SW480 (cell line): Measurements from ENCODE around the gene AQP2.
A peak's percentile ranks its signal among the peaks of the same experiment; 100 is the strongest.

Experiments
- DNase-seq: peaks from one replicate; pipeline ENCODE4 v3.0.0-alpha.2; 2016; ENCODE audit warnings: low spot score

The AQP2 gene

DNA sequence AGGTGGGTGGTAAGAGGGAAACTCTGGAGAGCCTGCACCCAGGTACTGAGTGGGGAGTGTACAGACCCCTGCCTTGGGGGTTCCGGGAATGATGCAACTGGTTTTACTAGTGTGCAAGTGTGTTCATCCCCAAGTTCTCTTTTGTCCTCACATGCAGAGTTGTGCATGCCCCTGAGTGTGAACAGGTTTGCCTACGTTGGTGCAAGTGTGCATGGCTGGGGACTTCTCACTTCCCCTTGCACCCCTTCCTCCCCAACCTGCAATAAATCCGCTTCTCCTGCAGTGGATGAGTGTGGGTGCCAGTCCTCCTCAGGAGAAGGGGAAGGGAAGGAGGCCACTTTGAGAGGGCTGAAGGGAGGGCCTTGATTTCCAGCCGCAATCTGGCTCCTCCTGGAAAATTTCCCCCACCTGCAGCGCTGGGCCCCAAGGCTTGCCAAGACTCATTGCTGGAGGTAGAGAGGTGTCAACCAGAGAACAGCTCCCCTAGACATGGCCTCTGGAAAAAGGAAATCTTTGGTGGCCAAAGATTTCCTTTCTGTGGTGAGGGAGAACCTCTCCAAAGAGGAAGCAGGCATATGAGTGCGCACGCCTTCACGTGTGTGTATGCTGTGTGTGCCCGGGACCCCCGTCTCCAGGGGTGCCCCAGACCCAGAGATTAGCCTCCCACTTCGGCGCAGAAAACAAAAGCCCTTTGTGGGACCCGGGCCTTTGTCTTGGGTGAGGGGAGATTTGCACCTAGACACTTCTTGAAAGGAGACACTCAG is 5.5 kb downstream of the AQP2 start:
- DNase-seq, result no peak

DNA sequence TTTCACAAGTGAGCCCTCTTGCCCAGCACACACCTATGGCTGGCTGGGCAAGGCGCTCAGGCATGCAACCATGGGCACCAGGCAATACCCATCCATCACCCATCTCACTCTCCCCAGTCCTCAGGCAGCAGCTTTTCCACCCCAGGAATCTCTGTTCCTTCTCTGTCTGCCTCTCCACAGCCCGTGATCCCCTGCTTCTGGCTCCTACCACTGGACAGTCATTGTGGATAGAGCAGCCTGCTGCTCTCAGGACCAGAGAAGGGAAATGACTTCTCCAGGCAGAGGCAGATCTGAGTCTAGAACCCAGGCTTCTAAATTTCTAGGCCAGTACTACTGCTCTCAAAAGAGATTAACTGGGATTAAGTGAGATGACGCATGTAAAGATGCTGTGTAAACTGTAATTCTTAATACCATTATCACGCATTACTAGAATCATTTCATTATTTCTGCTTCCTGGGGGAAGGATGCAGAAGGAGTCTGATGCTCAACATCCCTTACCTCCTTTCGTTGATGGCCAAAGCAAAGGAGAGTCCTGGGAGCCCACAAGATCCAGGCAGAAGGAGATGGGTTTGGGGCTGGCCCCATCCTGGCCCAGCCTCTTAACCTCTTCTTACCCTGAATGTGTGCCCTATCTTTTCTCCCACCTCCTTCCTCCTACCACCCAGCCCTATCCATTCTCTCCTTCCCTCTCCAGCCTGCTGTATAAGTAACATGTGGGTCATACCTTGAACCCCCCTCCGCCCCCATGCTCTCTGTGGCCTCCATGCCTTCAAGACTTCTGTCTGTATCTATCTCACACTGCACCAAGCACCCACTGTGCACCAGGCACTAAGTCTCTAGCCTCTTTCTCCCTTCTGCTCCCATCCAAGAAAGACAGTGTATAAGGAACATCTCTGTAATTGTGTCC is 6.4 kb downstream of the AQP2 start:
- DNase-seq, result no peak

DNA sequence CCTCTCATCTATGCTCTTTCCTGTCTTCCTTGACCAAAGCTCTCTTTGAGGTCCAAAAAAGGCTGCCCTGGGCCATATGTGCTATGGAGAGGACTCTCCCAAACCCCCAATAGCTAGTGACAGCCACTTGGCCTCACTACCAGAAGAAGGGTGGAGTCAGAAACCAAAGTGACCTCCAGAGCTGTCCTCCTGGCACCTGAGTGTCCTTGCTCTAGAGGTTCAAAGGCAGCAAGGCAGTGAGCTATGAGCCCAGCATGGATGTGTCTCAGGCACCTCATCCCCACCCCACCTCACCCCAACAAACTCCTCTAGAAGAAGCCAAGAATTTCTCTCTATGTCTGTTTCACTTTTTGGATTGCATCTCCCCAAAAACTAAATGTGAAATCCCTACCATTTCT is 7.0 kb downstream of the AQP2 start:
- no peak for DNase-seq

DNA sequence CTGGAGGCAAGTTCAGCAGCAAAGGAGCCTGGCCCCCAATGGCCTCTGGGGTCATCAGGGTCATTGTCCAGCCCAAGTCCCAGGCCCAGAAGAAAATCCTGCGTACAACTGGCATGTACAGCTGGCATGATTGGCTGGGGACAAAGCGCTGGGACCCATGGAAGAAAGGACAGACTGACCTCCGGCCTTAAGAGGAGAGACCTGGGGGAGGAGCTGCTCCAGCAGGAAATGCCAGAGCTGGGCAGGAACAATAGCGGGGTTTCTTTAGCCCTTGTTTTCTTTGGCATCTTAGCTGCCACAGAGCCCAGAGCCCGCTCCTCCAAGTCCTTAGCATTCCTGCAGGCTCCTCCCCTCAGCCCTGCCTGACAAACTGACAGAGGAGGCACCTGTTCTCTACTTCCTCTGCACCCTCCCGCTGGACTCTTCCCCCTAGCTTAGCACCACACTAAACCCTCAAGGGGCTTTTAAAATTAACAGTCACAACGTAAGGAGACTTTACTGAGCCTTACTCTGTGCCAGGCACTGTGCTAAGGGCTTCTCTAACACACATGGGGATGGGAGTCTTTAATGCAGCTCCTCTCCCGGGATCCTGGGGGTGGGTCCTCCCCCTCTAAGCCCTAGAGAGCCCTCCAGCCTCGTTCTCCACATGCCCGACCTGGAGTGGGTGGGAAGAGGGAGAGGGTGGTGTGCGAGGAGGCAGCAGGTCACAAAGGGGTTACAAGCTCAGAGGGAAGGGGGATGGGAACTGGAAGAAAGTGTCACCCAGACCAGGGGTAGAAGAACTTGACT is 9.3 kb downstream of the AQP2 start:
- DNase-seq, result peak; percentile 85

DNA sequence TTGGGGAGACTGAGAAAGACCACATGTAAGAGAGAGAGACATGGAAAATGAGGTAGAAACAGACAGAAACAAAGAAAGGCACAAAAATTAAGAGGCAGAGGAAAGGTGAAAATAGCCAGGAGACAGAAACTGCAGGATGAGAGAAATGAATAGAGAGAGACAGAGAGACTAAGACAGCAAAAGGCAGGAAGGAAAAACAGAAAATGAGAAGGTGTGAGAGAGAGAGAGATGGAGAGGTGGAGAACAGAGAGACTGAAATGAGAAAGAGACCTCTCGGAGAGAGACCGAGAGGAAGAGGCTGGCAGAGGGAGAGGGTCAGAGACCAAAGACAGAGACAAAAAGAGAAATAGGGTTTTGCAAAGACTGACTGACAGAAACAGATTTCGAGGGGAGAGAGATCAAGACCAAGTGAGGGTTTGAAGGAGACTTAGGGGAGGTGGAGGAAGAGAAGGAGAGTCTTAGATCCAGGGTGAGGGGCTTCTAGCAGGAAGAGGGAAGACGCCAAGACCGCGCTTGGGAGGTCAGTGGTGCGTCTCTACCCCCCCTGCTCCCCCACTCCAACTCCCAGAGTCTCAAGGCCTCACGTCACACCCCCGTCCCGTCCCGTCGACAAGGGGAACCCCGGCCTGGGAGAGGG is 10.1 kb downstream of the AQP2 start:
- no peak for DNase-seq

DNA sequence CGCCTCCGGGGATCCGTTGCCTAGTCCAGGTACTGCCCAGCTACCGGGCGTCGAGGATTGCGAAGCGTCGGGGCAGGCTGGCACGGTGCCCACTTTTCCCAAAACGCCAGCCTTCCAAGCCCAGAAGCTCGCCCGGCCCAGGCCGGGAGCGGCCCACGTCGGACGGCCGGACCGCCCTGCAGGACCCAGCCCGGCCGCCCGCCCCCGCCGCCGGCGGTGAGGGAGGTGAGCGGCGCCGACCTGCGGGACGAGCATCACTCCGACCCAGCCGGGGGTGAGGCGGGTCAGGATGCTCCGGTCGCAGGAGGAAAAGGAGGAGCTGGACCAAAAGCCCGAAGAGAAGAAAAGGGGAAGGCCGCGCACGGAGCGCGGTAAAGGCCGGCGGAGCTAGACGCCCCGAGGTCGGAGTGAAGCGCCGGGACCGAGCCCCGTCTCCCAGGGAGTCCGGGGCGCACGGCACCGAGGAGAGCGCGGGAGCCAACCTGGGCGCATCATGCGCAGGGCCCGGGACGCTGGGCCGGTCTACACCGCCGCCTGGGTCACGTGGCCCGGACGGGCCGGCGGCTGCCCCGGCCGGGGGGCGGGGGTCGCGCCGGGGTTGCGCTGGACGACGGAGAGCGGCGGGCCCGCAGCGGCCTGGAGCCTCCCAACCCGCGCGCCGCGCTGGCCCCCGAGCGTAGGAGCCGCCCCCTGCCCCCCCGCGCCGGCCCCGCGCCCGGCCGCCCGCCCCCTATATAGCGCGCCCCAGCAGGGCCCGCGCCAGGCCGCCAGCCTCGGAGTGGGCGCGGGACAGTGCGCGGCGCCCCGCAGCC is 10.8 kb downstream of the AQP2 start, which contains the start of gene AQP5:
Gene AQP5 (plus strand): TSS at position 762 of the 812 bp plus-strand sequence. CDS start 146 bp downstream, outside the sequence.
- no peak for DNase-seq

DNA sequence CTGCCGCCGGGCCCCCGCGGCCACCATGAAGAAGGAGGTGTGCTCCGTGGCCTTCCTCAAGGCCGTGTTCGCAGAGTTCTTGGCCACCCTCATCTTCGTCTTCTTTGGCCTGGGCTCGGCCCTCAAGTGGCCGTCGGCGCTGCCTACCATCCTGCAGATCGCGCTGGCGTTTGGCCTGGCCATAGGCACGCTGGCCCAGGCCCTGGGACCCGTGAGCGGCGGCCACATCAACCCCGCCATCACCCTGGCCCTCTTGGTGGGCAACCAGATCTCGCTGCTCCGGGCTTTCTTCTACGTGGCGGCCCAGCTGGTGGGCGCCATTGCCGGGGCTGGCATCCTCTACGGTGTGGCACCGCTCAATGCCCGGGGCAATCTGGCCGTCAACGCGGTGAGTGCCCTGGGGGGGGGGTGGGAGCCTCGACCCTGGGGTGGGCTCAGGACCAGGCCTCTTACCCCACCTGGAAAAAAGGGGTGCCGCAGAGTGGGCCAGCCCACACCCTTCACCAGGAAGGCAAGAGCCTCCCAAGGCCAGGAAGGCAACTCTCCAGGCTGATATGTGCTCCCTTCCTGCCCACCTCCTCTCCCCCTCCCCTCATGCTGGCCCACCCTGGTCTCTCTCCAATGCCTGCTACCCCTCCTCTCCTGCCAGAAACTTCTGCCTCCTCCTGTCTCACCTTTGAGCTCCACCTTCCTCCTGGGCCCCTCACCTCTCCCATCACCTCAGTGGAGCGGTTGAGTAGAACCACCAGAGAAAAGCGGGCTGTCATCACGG is 11.6 kb downstream of the AQP2 start:
- no peak for DNase-seq

DNA sequence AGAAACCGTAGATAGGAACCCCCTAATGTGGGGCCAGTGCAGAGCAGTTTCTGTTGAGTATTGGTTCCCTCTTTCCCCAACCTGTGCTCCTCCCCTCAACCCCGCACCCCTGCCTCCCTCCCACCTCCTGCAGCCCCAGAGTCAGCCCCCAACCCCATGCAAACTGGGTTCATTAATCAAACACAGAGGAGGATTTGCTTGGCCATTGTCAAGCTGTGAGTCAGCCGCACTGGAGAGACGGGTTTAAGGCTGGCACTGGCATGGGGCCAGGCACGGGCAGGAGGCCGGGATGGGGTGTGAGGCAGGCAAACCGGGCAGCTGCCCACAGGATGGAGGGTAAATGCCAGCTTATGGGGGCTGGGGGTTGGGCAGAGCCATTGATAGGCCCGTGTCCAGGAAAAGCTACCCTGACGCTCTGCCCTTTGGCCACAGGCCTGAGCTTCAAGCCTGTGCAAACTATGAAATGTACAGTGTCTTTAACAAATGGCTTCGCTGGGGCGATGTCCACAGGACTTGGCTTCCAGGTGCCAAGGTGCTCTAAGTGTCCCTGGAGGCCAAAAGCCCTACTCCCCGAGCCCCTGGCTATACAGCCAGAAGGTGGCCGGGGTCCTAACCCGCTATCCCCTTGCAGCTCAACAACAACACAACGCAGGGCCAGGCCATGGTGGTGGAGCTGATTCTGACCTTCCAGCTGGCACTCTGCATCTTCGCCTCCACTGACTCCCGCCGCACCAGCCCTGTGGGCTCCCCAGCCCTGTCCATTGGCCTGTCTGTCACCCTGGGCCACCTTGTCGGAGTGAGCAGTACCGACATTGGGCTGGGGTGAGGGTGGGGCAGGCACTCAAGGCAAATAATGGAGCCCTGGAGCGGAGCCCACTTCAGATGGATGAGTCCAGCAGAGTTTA is 12.6 kb downstream of the AQP2 start:
- peak; percentile 58 for DNase-seq

DNA sequence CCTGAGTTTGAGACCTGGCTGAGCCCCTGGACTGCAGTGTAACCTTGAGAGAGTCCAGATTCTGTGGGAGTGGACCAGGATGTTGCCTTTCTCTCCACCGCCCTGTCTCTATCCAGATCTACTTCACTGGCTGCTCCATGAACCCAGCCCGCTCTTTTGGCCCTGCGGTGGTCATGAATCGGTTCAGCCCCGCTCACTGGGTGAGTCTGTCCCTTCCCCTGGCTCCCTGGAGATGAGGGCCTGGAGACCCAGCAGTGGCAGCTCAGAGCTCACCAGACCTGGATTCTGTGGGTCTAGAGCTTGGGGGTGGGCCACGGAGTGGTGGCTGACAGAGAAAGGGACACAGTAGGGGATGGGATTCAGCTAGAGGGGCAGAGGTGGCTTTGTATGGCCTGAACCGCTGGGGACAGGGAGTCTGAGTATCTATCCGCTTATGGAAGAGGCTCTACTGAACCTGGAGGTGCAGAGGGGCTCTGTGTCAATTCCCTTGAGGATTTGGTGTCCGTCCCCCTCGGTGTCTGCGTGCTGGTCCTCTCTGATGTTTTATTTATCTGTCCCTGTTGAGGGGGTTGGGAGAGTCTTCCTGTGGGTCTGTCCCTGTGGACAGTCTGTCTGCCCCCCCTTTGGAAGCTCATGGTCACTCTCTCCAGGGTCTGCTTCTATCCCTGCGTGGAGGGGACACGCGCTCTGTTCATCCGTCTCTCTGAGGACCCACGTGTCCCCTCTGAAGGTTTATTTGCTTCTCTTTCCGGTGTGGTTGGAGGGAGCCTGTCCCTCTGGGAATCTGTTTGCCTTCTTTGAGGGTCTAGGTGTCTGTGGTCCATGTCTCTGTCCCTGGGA is 13.7 kb downstream of the AQP2 start:
- DNase-seq, result no peak

DNA sequence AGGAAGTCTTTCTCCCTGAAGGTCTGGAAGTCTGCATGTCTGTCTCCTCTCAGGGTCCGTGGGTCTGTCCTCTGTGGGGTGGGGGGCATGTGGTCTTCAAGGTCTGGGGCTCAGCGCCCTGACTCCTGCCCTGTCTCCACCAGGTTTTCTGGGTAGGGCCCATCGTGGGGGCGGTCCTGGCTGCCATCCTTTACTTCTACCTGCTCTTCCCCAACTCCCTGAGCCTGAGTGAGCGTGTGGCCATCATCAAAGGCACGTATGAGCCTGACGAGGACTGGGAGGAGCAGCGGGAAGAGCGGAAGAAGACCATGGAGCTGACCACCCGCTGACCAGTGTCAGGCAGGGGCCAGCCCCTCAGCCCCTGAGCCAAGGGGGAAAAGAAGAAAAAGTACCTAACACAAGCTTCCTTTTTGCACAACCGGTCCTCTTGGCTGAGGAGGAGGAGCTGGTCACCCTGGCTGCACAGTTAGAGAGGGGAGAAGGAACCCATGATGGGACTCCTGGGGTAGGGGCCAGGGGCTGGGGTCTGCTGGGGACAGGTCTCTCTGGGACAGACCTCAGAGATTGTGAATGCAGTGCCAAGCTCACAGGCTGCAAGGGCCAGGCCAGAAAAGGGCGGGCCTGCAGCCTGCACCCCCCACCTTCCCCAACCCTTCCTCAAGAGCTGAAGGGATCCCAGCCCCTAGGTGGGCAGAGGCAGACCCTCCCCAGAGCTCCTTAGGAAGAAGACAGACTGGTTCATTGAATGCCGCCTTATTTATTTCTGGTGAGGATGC is 14.5 kb downstream of the AQP2 start:
- DNase-seq, result no peak

DNA sequence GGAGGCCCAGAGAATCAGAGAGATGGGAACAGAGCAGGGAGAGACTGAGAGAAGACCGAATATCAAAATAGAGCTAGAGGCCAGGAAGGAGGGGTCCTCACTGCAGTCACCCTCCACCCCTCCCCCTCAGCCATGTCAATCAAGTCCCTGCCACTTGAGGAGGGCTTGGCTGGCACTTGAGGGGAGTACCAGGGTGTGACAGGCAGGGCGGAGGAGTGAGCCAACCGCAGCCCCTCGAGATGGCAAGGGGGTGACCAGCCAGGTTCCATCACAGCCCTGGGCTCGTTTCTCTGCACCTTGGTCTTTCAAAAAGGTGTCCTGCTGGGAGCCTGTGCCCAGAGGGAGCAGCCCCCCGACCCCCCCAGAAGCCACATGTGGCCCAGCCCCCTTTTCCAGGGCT is 15.3 kb downstream of the AQP2 start:
- DNase-seq, result no peak

DNA sequence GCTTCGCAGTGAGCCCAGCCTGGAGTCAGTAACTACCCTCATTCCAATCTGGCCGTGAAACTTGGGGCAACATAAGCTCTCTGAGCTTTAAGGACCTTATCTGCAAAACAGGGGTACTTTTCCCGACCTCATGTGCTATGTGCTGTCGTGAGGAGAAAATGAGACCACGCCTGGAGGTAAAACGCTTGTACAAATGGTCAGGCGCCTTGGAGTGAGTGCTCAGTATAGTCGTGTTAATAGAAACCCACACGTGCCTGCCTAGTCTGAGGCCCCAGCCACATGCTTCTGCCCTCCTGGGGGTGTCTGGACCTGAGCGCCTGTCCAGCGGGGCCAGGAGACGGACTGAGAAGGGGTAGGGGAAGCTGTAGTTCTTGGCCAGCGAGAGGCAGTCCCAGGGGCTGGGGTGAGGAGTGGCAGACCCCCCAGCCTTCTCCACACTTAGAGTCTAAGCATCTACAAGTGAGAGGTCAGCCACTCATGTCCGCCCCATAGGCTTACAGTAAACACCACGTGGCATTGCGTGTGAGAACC is 16.0 kb downstream of the AQP2 start:
- DNase-seq, result no peak

DNA sequence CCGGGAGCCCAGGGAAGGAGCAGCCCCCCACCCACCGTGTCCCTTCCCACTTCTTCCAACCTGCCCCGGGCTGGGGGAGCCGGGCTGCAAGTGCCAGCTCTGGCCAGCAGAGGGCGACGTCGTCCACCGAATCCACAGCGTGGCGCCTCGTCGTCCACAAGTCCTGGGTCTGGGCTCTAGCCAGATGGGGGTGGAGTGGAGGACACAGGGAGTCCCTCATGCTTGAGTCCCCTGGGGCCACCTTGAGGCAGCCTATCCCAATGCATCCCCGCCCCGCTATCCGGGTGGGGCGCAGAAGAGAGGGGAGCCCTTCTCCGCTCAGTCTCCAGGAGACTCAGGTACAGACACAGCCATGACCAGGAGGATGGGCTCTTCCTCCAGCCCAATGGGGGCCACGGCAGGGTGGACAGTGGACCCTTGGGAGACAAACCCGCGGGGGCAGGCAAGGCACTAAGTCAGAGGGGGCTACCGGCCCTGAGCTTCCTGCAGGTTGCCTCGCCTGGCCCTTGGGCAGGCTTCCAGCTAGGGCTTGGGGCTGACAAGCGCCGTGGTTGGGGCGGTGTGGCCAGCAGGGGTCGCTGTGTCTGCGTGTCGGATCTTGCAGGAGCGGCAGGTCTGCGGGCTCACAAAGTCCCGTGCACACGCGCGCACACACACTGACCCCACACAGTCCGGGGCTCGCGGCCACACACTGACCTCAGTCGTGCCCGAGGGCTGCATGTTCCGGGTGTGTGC is 16.7 kb downstream of the AQP2 start:
- peak; percentile 79 for DNase-seq

DNA sequence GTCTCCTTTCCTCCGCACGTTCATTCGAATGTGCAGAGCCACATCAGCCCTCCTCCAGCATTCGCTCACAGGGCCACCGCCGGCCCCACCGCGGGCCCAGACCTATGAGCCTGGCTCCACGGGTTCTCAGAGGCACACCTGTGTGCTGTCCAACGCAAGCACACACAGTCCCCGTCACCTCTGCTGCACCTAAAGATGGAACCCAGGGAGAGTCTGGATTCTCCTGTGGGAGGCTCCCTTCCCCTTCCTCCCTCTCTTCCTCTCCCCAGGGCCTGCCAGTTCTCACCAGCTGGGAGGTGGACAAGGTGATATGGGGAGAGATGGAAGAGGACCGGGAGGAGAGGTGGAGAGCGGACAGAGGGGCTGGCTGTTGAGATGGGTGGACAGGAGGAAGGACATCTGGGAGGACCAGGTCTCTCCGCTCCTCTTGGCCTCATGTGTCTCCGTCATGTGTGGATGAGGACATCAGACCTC is 17.3 kb downstream of the AQP2 start:
- DNase-seq, result no peak

DNA sequence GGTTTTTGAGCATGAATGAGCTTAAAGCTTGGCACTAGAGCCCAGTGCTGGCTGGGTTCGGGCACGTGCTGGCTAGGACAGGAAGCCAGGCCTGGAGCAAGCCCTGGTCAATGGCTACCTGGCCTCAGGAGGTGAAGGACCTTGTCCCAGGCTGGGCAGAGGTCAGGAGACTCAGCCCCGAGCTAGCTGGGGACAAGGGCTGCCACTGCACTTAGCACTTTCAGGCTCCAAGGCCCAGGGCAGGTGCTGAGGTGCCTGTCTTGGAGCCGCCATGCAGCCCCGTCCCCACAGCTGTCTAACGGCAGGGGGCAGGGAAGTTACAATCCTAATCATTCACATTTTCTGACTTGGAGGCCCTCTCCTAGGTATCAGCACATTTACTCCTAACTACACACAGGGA is 17.9 kb downstream of the AQP2 start:
- no peak for DNase-seq

DNA sequence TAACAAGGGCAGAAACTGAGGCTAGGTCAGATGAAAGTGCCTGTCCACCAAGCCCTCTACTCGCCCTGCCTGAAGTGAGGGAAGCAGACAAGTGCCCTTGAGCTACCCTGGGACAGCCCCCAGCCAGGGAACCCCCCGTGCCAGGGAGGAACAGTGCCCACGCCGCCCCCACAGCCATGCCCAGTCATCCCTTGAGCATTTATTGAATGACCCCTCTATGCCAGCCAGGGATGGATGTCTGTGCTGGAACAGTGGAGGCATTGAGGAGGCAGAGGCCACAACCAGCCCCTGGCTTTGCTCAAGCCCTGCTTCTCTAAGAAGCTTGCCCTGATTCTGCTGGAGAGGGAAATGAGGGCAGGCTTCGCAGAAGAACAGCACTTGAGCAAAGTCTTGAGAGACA is 18.5 kb downstream of the AQP2 start:
- DNase-seq, result no peak
